Glutamatergic neuron (in vitro differentiated cells): Measurements from ENCODE around the gene OGG1. TPM values are rescaled to one million over a fixed set of nuclear protein-coding genes. Genes with fewer than 3 reads are reported as not detected.

Experiments used
- DNase-seq: peaks from one replicate; pipeline ENCODE4 v3.0.0; 2022
- H3K27ac Mint-ChIP-seq: one replicate; pipeline ENCODE4 v1.8.0; 2020; ENCODE audit warnings: mild to moderate bottlenecking, mixed read lengths, inconsistent platforms; ENCODE audit not compliant: unreplicated experiment
- H3K27me3 Mint-ChIP-seq: one replicate; pipeline ENCODE4 v1.8.0; 2020; ENCODE audit warnings: mild to moderate bottlenecking, moderate library complexity, mixed read lengths, inconsistent platforms; ENCODE audit not compliant: unreplicated experiment
- H3K36me3 Mint-ChIP-seq: one replicate; pipeline ENCODE4 v1.8.0; 2020; ENCODE audit warnings: mild to moderate bottlenecking, mixed read lengths, inconsistent platforms; ENCODE audit not compliant: unreplicated experiment
- H3K4me1 Mint-ChIP-seq: one replicate; pipeline ENCODE4 v1.8.0; 2020; ENCODE audit warnings: mild to moderate bottlenecking, low read depth, mixed read lengths, inconsistent platforms; ENCODE audit not compliant: unreplicated experiment
- H3K4me3 Mint-ChIP-seq: one replicate; pipeline ENCODE4 v1.8.0; 2020; ENCODE audit warnings: mild to moderate bottlenecking, mixed read lengths, inconsistent platforms; ENCODE audit not compliant: unreplicated experiment
- H3K9me3 Mint-ChIP-seq: one replicate; pipeline ENCODE4 v1.8.0; 2020; ENCODE audit warnings: mild to moderate bottlenecking, moderate library complexity, mixed read lengths, inconsistent platforms; ENCODE audit not compliant: unreplicated experiment
- total RNA-seq: library from RNA; stranded (reverse); fragmentation: NEBNext Ultra II Directional; extraction: Animal tissue kit (Norgen Biotek cat#: 25700); gene quantifications from one replicate; pipeline ENCODE4 v1.2.1, GENCODE V29; 2021; ENCODE audit not compliant: unreplicated experiment
- TF ChIP-seq, protein P1 (sequence below): fragments of 200-600 bp; sonication (generic); IDR thresholded peaks from one replicate; pipeline ENCODE4 v1.5.0; 2021; ENCODE audit not compliant: partially characterized antibody, unreplicated experiment

The OGG1 gene
- total RNA-seq, 1 donor from 2014 or later, result 76.5 TPM

DNA sequence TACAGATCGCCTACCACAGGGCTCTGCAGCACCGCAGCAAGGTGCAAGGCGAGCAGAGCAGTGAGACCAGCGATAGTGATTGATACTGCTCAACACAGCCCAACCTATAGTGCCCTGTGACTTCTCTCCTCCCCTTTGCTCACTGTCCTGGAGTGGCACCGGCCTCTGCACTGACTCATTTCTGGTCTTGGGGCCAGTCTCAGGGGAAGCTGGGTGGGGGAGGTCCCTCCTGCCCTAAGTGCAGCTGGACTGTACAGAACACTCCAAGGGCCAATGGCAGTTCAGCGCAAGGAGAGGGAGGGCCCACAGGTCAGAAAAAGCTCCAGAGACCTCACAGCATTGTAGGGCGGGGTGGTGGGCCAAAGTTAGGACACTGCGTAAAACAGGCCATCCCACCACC, 2.5 kb upstream of the OGG1 start:
- DNase-seq, result no peak
- TF ChIP-seq, protein P1, sequence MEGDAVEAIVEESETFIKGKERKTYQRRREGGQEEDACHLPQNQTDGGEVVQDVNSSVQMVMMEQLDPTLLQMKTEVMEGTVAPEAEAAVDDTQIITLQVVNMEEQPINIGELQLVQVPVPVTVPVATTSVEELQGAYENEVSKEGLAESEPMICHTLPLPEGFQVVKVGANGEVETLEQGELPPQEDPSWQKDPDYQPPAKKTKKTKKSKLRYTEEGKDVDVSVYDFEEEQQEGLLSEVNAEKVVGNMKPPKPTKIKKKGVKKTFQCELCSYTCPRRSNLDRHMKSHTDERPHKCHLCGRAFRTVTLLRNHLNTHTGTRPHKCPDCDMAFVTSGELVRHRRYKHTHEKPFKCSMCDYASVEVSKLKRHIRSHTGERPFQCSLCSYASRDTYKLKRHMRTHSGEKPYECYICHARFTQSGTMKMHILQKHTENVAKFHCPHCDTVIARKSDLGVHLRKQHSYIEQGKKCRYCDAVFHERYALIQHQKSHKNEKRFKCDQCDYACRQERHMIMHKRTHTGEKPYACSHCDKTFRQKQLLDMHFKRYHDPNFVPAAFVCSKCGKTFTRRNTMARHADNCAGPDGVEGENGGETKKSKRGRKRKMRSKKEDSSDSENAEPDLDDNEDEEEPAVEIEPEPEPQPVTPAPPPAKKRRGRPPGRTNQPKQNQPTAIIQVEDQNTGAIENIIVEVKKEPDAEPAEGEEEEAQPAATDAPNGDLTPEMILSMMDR, result no peak
- Mint-ChIP-seq H3K4me1 (peaks cover 10% of the 10 kb centered on the region), H3K36me3 (no peaks in the 10 kb centered on the region), H3K27ac (no peak overlapping the region), H3K27me3 (peaks cover 18% of the 10 kb centered on the region), H3K4me3 (no peak overlapping the region), H3K9me3 (peaks cover 13% of the 10 kb centered on the region)

DNA sequence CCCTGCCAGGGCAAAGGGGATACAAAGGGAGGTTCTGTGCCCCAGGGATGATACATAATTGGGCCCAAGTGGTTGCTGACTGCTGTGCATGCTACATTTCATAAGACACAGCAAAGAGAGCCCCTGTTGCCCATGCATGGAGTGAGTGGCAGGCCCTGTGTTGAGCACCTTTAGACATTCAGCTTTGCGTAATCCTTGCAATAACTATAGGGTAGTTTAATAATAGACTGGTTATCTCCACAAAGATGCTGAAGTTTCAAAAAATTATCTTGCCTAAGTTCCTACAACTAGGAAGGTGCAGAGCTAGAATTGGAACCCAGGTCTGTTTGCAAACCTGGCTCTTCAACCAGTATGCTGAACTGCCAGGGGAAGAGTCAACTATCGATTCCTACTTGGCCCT, 1.7 kb upstream of the OGG1 start:
- Mint-ChIP-seq H3K4me1 (peaks cover 10% of the 10 kb centered on the region), H3K9me3 (peaks cover 13% of the 10 kb centered on the region), H3K27ac (peak overlapping the region; percentile 17), H3K4me3 (no peak overlapping the region), H3K27me3 (peaks cover 18% of the 10 kb centered on the region), H3K36me3 (no peaks in the 10 kb centered on the region)
- TF ChIP-seq, protein P1, result no peak
- no peak for DNase-seq

DNA sequence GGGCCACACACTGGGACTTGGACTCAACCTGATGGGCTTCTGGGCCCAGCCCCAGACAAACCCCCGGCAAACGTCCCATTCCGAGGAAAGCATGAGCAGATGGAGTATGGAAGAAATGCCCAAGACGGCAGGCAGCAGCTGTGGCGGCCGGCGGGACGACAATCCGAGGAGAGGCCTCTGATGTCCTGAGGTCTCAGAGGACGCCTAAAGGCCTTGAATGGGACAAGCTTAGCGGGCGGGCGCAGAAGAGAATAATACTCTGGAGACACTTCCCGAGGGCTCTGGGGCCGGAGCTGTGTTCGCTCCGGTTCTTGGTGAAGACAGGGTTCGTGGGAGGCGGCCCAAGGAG, 482 bp upstream of the OGG1 start:
- peak; percentile 66 for DNase-seq
- H3K4me1 Mint-ChIP-seq, result peaks cover 10% of the 10 kb centered on the region
- peak overlapping the region; percentile 99 for H3K4me3 Mint-ChIP-seq
- TF ChIP-seq, protein P1, result no peak
- peaks cover 18% of the 10 kb centered on the region for H3K27me3 Mint-ChIP-seq
- H3K36me3 Mint-ChIP-seq, result no peaks in the 10 kb centered on the region
- peaks cover 13% of the 10 kb centered on the region for H3K9me3 Mint-ChIP-seq
- H3K27ac Mint-ChIP-seq, result peak overlapping the region; percentile 100

DNA sequence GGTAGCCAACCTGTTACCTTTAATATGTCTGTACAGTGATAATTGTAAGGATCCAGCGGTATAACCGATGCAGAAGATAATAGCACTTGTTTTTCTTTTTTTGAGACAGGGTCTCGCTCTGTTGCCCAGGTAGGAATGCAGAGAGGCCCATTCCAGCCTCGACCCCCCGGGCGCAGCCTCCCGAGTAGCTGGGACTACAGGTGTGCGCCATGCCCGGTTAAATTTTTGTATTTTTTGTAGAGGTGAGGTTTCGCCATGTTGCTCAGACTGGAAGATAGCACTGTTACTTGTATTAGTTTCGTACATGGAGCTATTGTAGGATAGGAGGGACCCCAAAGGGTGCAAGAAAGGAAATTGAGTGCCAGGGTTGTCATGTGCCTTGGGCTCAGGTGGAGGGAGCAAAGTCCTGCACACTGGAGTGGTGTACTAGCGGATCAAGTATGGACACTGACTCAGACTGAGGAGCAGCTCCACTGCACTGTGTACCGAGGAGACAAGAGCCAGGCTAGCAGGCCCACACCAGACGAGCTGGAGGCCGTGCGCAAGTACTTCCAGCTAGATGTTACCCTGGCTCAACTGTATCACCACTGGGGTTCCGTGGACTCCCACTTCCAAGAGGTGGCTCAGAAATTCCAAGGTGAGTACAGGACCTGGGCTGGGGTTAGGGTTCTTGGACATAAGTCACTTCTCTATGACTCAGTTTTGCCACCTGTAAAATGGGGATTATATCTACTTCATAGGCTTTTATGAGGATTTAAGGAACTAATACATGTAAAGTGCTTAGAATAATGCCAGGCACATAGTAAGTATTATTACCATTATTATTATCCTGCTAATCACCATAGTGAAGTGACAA, 1.0 kb downstream of the OGG1 start:
- peaks cover 19% of the 10 kb centered on the region for H3K27me3 Mint-ChIP-seq
- DNase-seq, result no peak
- H3K4me3 Mint-ChIP-seq, result peak overlapping the region; percentile 99
- peak overlapping the region; percentile 100 for H3K27ac Mint-ChIP-seq
- peaks cover 10% of the 10 kb centered on the region for H3K4me1 Mint-ChIP-seq
- TF ChIP-seq, protein P1, result no peak
- peaks cover 13% of the 10 kb centered on the region for H3K9me3 Mint-ChIP-seq
- H3K36me3 Mint-ChIP-seq, result no peaks in the 10 kb centered on the region

DNA sequence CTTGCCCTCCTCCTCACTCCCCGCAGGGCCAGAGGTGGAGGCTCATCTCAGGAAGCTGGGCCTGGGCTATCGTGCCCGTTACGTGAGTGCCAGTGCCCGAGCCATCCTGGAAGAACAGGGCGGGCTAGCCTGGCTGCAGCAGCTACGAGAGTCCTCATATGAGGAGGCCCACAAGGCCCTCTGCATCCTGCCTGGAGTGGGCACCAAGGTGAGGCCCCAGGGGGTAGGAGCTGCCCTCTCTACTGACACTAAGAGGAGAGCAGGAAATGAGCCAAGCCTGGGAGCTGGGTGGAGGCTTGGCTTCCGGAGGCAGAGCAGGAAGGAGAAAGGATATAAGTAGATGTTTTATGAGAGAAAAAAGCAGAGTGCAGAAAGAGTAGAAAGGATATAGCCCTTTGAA, 4.9 kb downstream of the OGG1 start:
- peaks cover 7% of the 10 kb centered on the region for H3K9me3 Mint-ChIP-seq
- H3K4me3 Mint-ChIP-seq, result no peak overlapping the region
- no peak for DNase-seq
- H3K27ac Mint-ChIP-seq, result no peak overlapping the region
- no peaks in the 10 kb centered on the region for H3K36me3 Mint-ChIP-seq
- peaks cover 10% of the 10 kb centered on the region for H3K27me3 Mint-ChIP-seq
- TF ChIP-seq, protein P1, result no peak
- H3K4me1 Mint-ChIP-seq, result peaks cover 7% of the 10 kb centered on the region
